PFSK-1 (cell line): ENCODE measurements around the gene NFIX.

Source experiments
- FOXP2 ChIP-seq: optimal IDR thresholded peaks from 2 replicates; pipeline ENCODE3; 2011; ENCODE audit warnings: borderline replicate concordance, control low read depth, inconsistent platforms; ENCODE audit not compliant: insufficient read depth; ENCODE audit errors: extremely low read length, extremely low read depth
- POLR2AphosphoS5 ChIP-seq: IDR thresholded peaks from 2 replicates; pipeline ENCODE4 v1.6.1; 2012; ENCODE audit warnings: low read depth, mild to moderate bottlenecking, control low read depth, low read length, moderate library complexity
- SIN3A ChIP-seq: IDR thresholded peaks from 2 replicates; pipeline ENCODE4 v1.6.1; 2012; ENCODE audit warnings: mild to moderate bottlenecking, low read length, moderate library complexity, borderline replicate concordance; ENCODE audit not compliant: insufficient read depth
- TAF1 ChIP-seq: IDR thresholded peaks from 2 replicates; pipeline ENCODE4 v1.6.1; 2012; ENCODE audit warnings: low read length, control low read depth, borderline replicate concordance; ENCODE audit not compliant: insufficient read depth
- TF ChIP-seq, protein P1 (sequence below), 2 experiments: IDR thresholded peaks; 2 replicates each; pipeline versions ENCODE4 v1.6.1 to v1.8.0; 2011 to 2012; ENCODE audit warnings: low read depth in 2 of 2, low read length in 2 of 2, control low read depth in 1 of 2, inconsistent platforms in 1 of 2, mild to moderate bottlenecking in 1 of 2, moderate library complexity in 1 of 2; ENCODE audit not compliant: insufficient read depth in 1 of 2

Gene NFIX

DNA sequence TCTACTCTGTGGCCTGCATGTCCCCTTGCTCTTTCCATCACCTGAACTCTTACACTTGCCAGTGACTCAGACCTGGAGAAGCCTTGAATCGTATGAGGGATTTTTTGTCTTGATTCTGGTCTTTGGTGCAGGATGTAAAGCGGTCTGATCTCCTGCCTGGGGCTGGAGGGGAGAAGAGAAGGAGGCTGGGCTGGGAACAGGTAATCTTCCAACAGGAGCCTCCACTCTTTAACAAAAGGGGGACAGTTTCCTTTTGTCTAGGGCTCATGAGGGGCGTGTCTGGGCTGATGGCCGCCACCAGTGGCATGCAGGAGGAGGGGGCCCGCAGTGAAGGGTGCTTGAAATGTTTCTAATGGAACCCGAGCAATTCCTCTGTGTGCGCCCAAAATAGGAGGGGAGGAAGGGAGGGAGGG lies 24.7 kb downstream of the NFIX start:
- TF ChIP-seq FOXP2 (no peak), SIN3A (no peak)

DNA sequence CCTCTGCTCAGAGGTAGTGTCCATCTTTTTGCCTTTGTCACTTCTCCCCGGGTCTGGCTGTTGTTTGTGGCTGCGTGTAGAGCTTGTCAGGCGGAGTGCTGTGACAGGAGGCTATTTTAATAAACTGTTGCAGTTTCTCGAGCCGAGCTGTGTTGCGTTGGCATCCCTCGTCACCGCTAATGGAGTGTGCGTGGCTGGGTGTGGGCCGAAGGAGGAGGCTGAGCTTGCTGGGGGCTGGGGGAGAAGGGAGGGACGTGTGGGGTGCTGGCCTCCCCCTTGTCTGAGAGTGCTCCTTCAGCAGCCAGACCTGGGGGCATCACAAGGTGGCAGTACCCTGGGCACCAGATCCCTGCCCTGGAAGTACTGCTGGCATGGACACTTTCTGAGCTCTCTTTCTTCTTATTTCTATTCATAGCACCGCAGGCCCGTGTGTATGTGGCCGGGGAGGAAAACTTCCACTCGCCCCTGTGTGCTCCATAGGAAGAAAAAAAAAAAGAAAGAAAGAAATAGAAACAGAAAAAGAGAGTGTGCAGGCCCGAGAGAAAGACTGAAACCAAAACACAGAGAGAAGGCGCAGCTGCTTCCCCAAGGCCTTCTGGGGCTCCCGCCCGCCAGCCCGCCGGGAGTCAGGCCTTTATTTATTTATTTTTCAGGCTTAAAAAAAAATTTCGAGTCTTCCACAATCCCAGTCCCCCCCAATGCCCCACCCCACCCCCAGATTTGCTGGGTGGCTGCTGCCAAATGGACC lies 27.0 kb downstream of the NFIX start:
- TF ChIP-seq TAF1 (no peak), SIN3A (no peak), POLR2AphosphoS5 (no peak)
- TF ChIP-seq, protein P1, sequence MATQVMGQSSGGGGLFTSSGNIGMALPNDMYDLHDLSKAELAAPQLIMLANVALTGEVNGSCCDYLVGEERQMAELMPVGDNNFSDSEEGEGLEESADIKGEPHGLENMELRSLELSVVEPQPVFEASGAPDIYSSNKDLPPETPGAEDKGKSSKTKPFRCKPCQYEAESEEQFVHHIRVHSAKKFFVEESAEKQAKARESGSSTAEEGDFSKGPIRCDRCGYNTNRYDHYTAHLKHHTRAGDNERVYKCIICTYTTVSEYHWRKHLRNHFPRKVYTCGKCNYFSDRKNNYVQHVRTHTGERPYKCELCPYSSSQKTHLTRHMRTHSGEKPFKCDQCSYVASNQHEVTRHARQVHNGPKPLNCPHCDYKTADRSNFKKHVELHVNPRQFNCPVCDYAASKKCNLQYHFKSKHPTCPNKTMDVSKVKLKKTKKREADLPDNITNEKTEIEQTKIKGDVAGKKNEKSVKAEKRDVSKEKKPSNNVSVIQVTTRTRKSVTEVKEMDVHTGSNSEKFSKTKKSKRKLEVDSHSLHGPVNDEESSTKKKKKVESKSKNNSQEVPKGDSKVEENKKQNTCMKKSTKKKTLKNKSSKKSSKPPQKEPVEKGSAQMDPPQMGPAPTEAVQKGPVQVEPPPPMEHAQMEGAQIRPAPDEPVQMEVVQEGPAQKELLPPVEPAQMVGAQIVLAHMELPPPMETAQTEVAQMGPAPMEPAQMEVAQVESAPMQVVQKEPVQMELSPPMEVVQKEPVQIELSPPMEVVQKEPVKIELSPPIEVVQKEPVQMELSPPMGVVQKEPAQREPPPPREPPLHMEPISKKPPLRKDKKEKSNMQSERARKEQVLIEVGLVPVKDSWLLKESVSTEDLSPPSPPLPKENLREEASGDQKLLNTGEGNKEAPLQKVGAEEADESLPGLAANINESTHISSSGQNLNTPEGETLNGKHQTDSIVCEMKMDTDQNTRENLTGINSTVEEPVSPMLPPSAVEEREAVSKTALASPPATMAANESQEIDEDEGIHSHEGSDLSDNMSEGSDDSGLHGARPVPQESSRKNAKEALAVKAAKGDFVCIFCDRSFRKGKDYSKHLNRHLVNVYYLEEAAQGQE (IDR thresholded peaks at IDR 0.05; ENCODE audit: insufficient read depth in 1 of 2, low read depth in 2 of 2, low read length in 2 of 2), result no peak

GRCh38 chr19:13022859-13023636 lies 27.8 kb downstream of the NFIX start:
- peak; percentile 36; the same call in 1 of the 2 replicates for TF ChIP-seq POLR2AphosphoS5
- TF ChIP-seq FOXP2, result no peak

GRCh38 chr19:13023656-13024055 lies 28.4 kb downstream of the NFIX start:
- TF ChIP-seq, protein P1 (IDR thresholded peaks at IDR 0.05; ENCODE audit: insufficient read depth in 1 of 2, low read depth in 2 of 2, low read length in 2 of 2), result no peak
- TF ChIP-seq POLR2AphosphoS5, result no peak
- no peak for TF ChIP-seq TAF1
- TF ChIP-seq FOXP2, result no peak
- no peak for TF ChIP-seq SIN3A

DNA sequence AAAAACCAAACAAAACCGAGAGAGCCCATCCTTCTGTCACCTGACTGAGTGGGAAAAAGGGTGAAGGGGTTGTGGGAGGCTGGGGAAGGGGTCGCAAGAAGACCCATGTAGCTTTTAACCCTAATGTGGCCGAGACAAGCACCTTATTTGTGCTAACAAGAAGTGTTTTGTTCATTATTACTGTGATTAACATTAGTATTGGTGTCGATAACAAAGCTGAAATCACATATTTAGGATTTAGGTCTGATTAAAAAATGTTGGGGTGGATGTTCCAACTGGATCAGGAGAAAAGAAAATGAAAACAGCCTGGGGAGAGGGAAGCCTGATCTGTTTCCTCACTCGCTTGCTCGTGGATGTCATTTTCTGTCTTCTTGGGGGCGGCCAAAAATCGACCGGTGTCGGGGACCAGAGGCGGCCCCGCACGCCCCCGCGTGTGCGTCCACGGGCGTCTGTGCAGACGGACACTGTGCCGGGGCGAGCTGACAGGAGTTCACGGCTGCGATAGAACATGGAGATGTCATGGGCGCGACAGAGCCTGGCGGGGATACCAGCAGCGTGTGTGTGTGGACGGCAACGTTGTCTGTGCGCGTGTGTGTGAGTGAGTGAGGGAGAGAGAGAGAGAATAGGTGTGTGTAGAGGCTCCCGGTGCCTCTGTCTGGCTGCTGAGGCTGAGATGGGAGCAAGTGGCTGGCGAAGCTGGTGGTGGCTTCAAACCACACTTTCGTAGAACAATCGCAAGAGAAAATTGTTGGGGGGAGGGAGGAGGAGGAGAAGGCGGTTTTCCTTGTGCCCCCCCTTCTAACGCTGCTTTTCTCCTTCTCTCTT lies 29.1 kb downstream of the NFIX start:
- no peak for TF ChIP-seq POLR2AphosphoS5
- TF ChIP-seq, protein P1 (IDR thresholded peaks at IDR 0.05; ENCODE audit: insufficient read depth in 1 of 2, low read depth in 2 of 2, low read length in 2 of 2), result no peak
- TF ChIP-seq TAF1, result no peak
- no peak for TF ChIP-seq FOXP2
- no peak for TF ChIP-seq SIN3A
